SH-SY5Y (cell line): ENCODE data around the gene FADS3.

Source experiments
- GATA2 ChIP-seq: IDR thresholded peaks from 2 replicates; pipeline ENCODE4 v1.6.1; 2011; ENCODE audit warnings: mild to moderate bottlenecking, low read depth, low read length
- GATA3 ChIP-seq: IDR thresholded peaks from 2 replicates; pipeline ENCODE4 v1.6.1; 2011; ENCODE audit warnings: low read depth, mild to moderate bottlenecking, low read length, moderate library complexity

Gene FADS3

GRCh38 chr11:61891331-61892084, at the start of gene FADS3:
FADS3 (minus strand) TSS chr11:61891545; CDS start chr11:61891381, 164 bp downstream.
- no peak for TF ChIP-seq GATA2
- TF ChIP-seq GATA3: no peak

- TF ChIP-seq GATA3 (no peak), GATA2 (no peak)
Measured at GRCh38 chr11:61940466-61940865, 49.1 kb upstream of the FADS3 start.

- TF ChIP-seq GATA3: no peak
- TF ChIP-seq GATA2: no peak
Measured at GRCh38 chr11:61935861-61936260, 44.5 kb upstream of the FADS3 start.

- TF ChIP-seq GATA3 (no peak), GATA2 (no peak)
Measured at GRCh38 chr11:61930933-61931332, 39.6 kb upstream of the FADS3 start.

- TF ChIP-seq GATA2 (no peak), GATA3 (no peak)
Measured at GRCh38 chr11:61928606-61929005, 37.3 kb upstream of the FADS3 start.

- TF ChIP-seq GATA3 (no peak), GATA2 (no peak)
Measured at GRCh38 chr11:61927501-61927900, 36.2 kb upstream of the FADS3 start.

- TF ChIP-seq GATA3 (no peak), GATA2 (no peak)
Measured at GRCh38 chr11:61926235-61926634, 34.9 kb upstream of the FADS3 start.

GRCh38 chr11:61925736-61926135, 34.4 kb upstream of the FADS3 start:
- TF ChIP-seq GATA2 (no peak), GATA3 (no peak)

GRCh38 chr11:61924064-61924455, 32.7 kb upstream of the FADS3 start:
- TF ChIP-seq GATA3: no peak
- no peak for TF ChIP-seq GATA2

GRCh38 chr11:61923166-61924063, 32.1 kb upstream of the FADS3 start:
- TF ChIP-seq GATA2 (no peak), GATA3 (no peak)

GRCh38 chr11:61922539-61922938, 31.2 kb upstream of the FADS3 start:
- TF ChIP-seq GATA2: no peak
- TF ChIP-seq GATA3: no peak

- no peak for TF ChIP-seq GATA2
- no peak for TF ChIP-seq GATA3
Measured at GRCh38 chr11:61921446-61921845, 30.1 kb upstream of the FADS3 start.

GRCh38 chr11:61919705-61920631, 28.6 kb upstream of the FADS3 start:
- TF ChIP-seq GATA3 (no peak), GATA2 (no peak)

- TF ChIP-seq GATA3: no peak
- TF ChIP-seq GATA2: no peak
Measured at GRCh38 chr11:61918938-61919704, 27.8 kb upstream of the FADS3 start.
